T-helper 9 cell (primary cell): ENCODE measurements around the gene ZNF778.

Source experiments
- DNase-seq: peaks from one replicate; pipeline ENCODE4 v3.0.0-alpha.2; 2020

Gene ZNF778

DNA sequence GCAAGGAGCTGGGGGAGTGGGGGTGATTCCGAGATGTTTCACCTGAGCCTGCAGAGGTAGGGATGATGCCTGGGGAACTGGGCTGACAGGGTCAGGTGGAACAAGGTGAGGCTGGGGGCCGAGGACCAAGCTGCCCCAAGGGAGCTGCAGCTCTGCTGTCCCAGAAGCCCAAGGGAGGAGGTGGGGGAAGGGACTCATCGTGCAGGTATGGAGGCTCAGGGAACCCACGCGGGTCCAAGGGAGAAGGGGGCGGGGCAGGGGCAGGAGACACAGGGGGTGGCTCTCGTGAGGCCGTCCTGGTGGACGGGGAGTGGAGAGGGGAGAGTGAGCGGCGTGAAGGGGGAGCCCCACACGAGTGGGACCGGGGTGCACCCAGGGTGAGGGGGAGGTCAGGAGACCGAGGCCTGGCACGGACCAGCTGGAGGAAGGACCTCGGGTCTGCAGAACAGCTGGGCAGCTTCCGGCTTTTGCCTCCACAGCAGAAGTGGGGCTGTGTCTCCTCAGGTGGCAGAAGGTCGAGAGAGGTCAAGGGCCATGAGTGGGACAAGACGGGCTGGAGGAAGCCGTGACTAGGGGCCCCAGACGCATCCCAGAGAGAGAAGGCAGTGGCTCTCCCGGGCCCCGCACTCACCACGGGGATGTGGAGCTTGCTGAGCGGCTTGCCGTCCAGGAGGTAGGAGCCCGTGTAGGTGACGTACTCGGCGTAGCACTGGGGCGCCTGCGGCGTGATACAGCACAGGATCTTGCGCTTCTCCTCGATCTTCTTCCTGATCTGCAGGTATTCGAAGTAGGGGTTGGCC, 61.1 kb downstream of the ZNF778 start:
- no peak for DNase-seq

GRCh38 chr16:89279666-89280481, 62.4 kb downstream of the ZNF778 start:
- DNase-seq, result no peak

DNA sequence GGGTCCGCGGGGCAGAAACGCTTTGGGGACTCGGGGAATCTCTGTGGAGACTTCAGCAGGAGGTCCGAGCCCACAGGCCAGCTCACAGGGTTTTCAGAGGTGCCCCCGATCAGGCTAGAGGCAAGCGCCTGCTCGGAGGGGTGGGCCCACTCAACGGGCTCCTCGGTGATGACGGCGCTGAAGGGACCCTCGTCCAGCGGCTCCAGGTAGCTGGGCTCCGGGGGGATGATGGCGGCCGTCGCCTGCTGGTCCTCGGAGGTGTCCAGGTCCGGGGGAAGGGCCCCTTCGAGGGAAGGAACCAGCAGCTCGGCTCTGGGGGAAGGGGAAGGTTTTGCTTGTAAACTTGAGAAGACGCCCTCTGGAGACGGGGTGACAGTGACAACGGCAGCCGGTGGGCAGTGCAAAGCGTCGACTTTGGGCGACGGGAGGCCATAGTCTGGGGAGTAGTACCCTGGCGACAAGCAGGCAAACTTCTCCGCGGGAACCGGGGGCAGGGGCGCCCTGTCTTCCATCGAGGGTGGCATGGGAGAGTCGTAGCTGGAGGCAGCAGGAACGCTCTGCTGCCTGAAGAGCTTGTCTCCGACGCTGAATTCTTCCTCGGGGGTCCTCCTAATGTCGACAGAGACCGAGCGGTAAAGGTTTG, 63.2 kb downstream of the ZNF778 start:
- DNase-seq, result no peak

GRCh38 chr16:89281189-89281577, 63.7 kb downstream of the ZNF778 start:
- DNase-seq, result no peak

- DNase-seq, result no peak
Measured at GRCh38 chr16:89281829-89282228, 64.3 kb downstream of the ZNF778 start.

DNA sequence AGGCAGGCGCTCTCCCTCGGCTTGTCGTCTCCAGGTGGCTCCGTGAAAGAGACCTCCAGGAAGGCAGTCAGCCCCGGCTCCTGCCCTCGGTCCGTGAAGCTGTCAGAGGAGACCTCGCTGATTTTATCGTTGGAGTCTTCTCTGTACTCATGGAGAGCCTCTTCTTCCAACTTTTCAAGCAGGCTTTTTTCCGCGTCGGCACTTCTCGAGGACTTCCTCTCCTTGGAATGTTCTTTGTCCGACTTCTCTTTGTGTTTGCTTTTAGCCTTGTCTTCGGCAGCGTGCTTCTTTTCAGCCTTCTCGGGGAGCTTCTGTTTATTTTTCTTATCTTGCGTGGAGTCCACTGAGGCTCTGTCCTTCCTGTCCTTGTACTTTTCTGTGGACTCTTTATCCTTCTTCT, 65.0 kb downstream of the ZNF778 start:
- no peak for DNase-seq

- DNase-seq, result no peak
Measured at GRCh38 chr16:89283449-89283848, 65.9 kb downstream of the ZNF778 start.

DNA sequence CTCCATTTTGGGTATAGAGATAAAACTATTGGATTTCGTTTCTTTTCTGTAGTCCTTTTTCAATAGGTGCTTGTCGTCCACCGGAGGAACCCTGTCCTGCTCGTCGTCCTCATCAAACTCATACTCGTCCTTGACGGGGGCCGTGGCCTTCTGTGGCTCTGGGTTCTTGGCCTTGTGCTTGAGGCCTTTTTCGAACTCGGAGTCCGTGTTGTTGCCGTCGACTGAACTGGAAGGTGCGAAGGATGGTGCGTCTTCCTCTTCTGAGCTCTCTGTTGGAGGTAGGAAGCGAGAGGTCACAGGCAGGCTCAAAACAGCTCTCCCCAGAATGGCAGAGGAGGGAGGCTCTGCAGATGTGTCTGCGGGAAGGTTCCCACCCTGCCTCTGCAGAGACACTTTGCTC, 67.9 kb downstream of the ZNF778 start:
- DNase-seq, result no peak

DNA sequence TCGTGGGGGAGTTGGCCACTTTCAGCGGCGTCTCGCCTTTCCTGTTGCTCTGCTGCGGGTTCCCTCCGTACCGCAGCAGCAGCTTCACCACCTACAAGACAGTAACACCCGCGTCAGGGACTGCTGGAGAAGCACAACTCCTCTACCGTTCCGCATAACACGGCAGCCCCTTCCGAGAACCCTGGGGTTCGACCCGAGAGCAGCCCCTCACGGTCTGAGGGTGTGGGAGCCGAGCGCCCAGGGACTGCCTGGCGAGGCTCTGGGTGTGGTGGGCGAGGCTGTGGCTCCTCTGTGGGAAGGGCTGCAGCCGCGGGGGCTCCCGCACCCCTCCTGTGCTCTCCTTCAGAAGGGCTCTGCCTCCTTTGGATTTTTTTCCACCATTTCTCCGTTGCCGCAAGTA, 68.6 kb downstream of the ZNF778 start:
- no peak for DNase-seq
